ENCODE measurements around the gene TANGO2. TPM values are rescaled to one million over a fixed set of nuclear protein-coding genes. Genes with fewer than 3 reads are reported as not detected.

The TANGO2 gene
- total RNA-seq, 1 experiment from 2014 or later, result 17.0 TPM

GRCh38 chr22:19980766-19981165 is 40.1 kb upstream of the TANGO2 start:
- Histone ChIP-seq H3K9me3 (ENCODE audit: control insufficient read depth in 1 of 2, insufficient read depth in 1 of 2, low read depth in 1 of 2, low read length in 2 of 2) (no peaks in the 10 kb centered on the region), H3K27me3 (ENCODE audit: insufficient read depth, low read length) (no peaks in the 10 kb centered on the region), H3K36me3 (ENCODE audit: control insufficient read depth in 1 of 2, insufficient read depth in 2 of 2, low read length in 2 of 2) (peaks cover 3 to 6% of the 10 kb centered on the region in 2 experiments; a peak in 2 of 4 replicates), H3K4me1 (ENCODE audit: control insufficient read depth in 1 of 2, insufficient read depth in 2 of 2, low read length in 2 of 2) (peaks cover 35 to 39% of the 10 kb centered on the region in 2 experiments), H3K79me2 (ENCODE audit: insufficient read depth, low read length) (peaks cover 16% of the 10 kb centered on the region), H4K20me1 (ENCODE audit: insufficient read depth) (no peaks in the 10 kb centered on the region), H3K27ac (ENCODE audit: low read depth, low read length) (no peak overlapping the region), H3K4me2 (ENCODE audit: low read length) (no peak overlapping the region), H2AFZ (ENCODE audit: low read depth, low read length, poor library complexity, severe bottlenecking) (no peak overlapping the region), H3K9ac (ENCODE audit: low read length) (no peak overlapping the region), H3K9me2 (ENCODE audit: insufficient read depth) (no peaks in the 10 kb centered on the region), H3K4me3 (replicated peaks in 1 of 2; ENCODE audit: low read depth in 1 of 2, low read length in 2 of 2) (no peak overlapping the region)
- RAD21 ChIA-PET (ENCODE audit: low non-redundant PET in 1 of 2, low total read pairs in 2 of 2, uncharacterized antibody in 2 of 2, unreplicated experiment in 2 of 2), result no interaction called here
- DNase-seq (ENCODE audit: low read depth, low spot score), result no peak
- intact Hi-C loops (cut with micrococcal nuclease), result loop anchor here (10.0 kb wide), 1 partner anchor 104 kb away; the partner anchor contains the start of gene DGCR8
- POLR2A ChIA-PET, result no interaction called here
- no peak for ATAC-seq
- no TSS peak for BruUV-seq (replicated peaks)
- no peak for TF ChIP-seq MAX (IDR thresholded peaks at IDR 0.05)
- no peak for TF ChIP-seq EGR1 (IDR thresholded peaks at IDR 0.05; ENCODE audit: low read depth)
- no peak for TF ChIP-seq CEBPB (IDR thresholded peaks at IDR 0.05; ENCODE audit: low read depth)
- TF ChIP-seq EZH2 (IDR thresholded peaks at IDR 0.05), result no peak
- no peak for TF ChIP-seq SP1 (IDR thresholded peaks at IDR 0.05; ENCODE audit: low read depth)
- no peak for TF ChIP-seq ZFX (IDR thresholded peaks at IDR 0.05)
- no peak for TF ChIP-seq SIN3A (IDR thresholded peaks at IDR 0.05; ENCODE audit: low read depth)
- TF ChIP-seq CBX3 (IDR thresholded peaks at IDR 0.05; ENCODE audit: low read depth), result no peak
- no peak for TF ChIP-seq TCF7L2 (IDR thresholded peaks at IDR 0.05; ENCODE audit: borderline replicate concordance, extremely low read depth, insufficient read depth, insufficient read length)
- TF ChIP-seq EZH2phosphoT487 (IDR thresholded peaks at IDR 0.05; ENCODE audit: borderline replicate concordance), result no peak
- no peak for TF ChIP-seq JUND (IDR thresholded peaks at IDR 0.05)
- no peak for TF ChIP-seq ATF3 (IDR thresholded peaks at IDR 0.05)
- TF ChIP-seq ZBTB33 (IDR thresholded peaks at IDR 0.05; ENCODE audit: extremely low read depth, insufficient replicate concordance, low read length), result no peak
- no peak for TF ChIP-seq POLR2A (IDR thresholded peaks at IDR 0.05; ENCODE audit: borderline replicate concordance, extremely low read depth, insufficient read depth, insufficient read length)
- no peak for TF ChIP-seq ELF1 (IDR thresholded peaks at IDR 0.05; ENCODE audit: borderline replicate concordance, low read depth)
- TF ChIP-seq FOSL1 (IDR thresholded peaks at IDR 0.05; ENCODE audit: low read depth), result no peak
- CTCF ChIA-PET, result no interaction called here

All from HCT116 (cell line).